H9 (cell line): ENCODE data around the gene ANO9. TPM values are rescaled to one million over a fixed set of nuclear protein-coding genes. Genes with fewer than 3 reads are reported as not detected.

Experiments
- DNase-seq: peaks from one replicate; pipeline ENCODE4 v3.0.0-alpha.2; 2017
- H2AFZ ChIP-seq: one replicate; pipeline ENCODE4 v1.6.1; 2013; ENCODE audit warnings: mild to moderate bottlenecking, low read length, control low read depth, moderate library complexity
- H2AK5ac ChIP-seq: 2 replicates; pipeline ENCODE4 v1.6.1; 2013; ENCODE audit warnings: low read length, control low read depth, mixed read lengths; ENCODE audit not compliant: insufficient read length
- H2BK120ac ChIP-seq: one replicate; pipeline ENCODE4 v1.6.1; 2013; ENCODE audit warnings: low read depth, mild to moderate bottlenecking, low read length, control low read depth, inconsistent platforms; ENCODE audit not compliant: poor library complexity, severe bottlenecking
- H2BK12ac ChIP-seq: 2 replicates; pipeline ENCODE4 v1.6.1; 2013; ENCODE audit warnings: low read length, control low read depth, mixed read lengths, low read depth; ENCODE audit not compliant: insufficient read length
- H2BK15ac ChIP-seq: 2 replicates; pipeline ENCODE4 v1.6.1; 2013; ENCODE audit warnings: low read depth, low read length, control low read depth
- H2BK20ac ChIP-seq: one replicate; pipeline ENCODE4 v1.6.1; 2013; ENCODE audit warnings: low read depth, mild to moderate bottlenecking, low read length, control low read depth, inconsistent platforms; ENCODE audit not compliant: poor library complexity, severe bottlenecking
- H2BK5ac ChIP-seq: 2 replicates; pipeline ENCODE4 v1.6.1; 2013; ENCODE audit warnings: low read length, control low read depth, mixed read lengths; ENCODE audit not compliant: insufficient read length
- H3K14ac ChIP-seq: 2 replicates; pipeline ENCODE4 v1.6.1; 2013; ENCODE audit warnings: low read length, control low read depth; ENCODE audit not compliant: insufficient read depth
- H3K18ac ChIP-seq: 2 replicates; pipeline ENCODE4 v1.6.1; 2013; ENCODE audit warnings: low read depth, mild to moderate bottlenecking, mixed read lengths, low read length, control low read depth; ENCODE audit not compliant: insufficient read length
- H3K23ac ChIP-seq: 2 replicates; pipeline ENCODE4 v1.6.1; 2013; ENCODE audit warnings: low read length, control low read depth, mixed read lengths, low read depth; ENCODE audit not compliant: insufficient read length
- H3K23me2 ChIP-seq: 2 replicates; pipeline ENCODE4 v1.6.1; 2013; ENCODE audit warnings: low read depth, mild to moderate bottlenecking, mixed read lengths, low read length, control low read depth; ENCODE audit not compliant: insufficient read length, poor library complexity, severe bottlenecking
- H3K27ac ChIP-seq: 2 replicates; pipeline ENCODE4 v1.5.1; 2013; ENCODE audit warnings: low read length, control low read depth, mixed read lengths, low read depth; ENCODE audit not compliant: insufficient read length
- H3K27me3 ChIP-seq: 2 replicates; pipeline ENCODE4 v1.6.1; 2013; ENCODE audit warnings: low read length, control low read depth, inconsistent platforms; ENCODE audit not compliant: insufficient read depth
- H3K4ac ChIP-seq: 2 replicates; pipeline ENCODE4 v1.6.1; 2013; ENCODE audit warnings: low read depth, mild to moderate bottlenecking, control low read depth, inconsistent platforms, low read length, moderate library complexity
- H3K4me1 ChIP-seq: 2 replicates; pipeline ENCODE4 v1.6.1; 2013; ENCODE audit warnings: low read length, control low read depth, inconsistent platforms; ENCODE audit not compliant: insufficient read depth
- H3K4me2 ChIP-seq: 2 replicates; pipeline ENCODE4 v1.6.1; 2013; ENCODE audit warnings: low read length, control low read depth, mixed read lengths; ENCODE audit not compliant: insufficient read length, insufficient read depth
- H3K56ac ChIP-seq: 2 replicates; pipeline ENCODE4 v1.6.1; 2013; ENCODE audit warnings: low read depth, mild to moderate bottlenecking, mixed read lengths, low read length, control low read depth; ENCODE audit not compliant: insufficient read length
- H3K79me1 ChIP-seq: 2 replicates; pipeline ENCODE4 v1.6.1; 2013; ENCODE audit warnings: low read depth, mild to moderate bottlenecking, moderate library complexity, low read length, control low read depth, inconsistent platforms; ENCODE audit not compliant: insufficient read depth, poor library complexity, severe bottlenecking
- H3K79me2 ChIP-seq: 2 replicates; pipeline ENCODE4 v1.6.1; 2013; ENCODE audit warnings: low read length, control low read depth, inconsistent platforms; ENCODE audit not compliant: insufficient read depth
- H3K9ac ChIP-seq: 2 replicates; pipeline ENCODE4 v1.6.1; 2013; ENCODE audit warnings: low read length, control low read depth, mixed read lengths; ENCODE audit not compliant: insufficient read length; ENCODE audit errors: extremely low read depth
- H3K9me3 ChIP-seq: one replicate; pipeline ENCODE4 v1.6.1; 2013; ENCODE audit warnings: low read depth, low read length, inconsistent platforms; ENCODE audit not compliant: control insufficient read depth
- H3T11ph ChIP-seq: one replicate; pipeline ENCODE4 v1.6.1; 2013; ENCODE audit warnings: mild to moderate bottlenecking, low read length, control low read depth, inconsistent platforms
- H4K20me1 ChIP-seq: one replicate; pipeline ENCODE4 v1.6.1; 2013; ENCODE audit not compliant: control insufficient read depth, insufficient read length, insufficient read depth
- H4K5ac ChIP-seq: 2 replicates; pipeline ENCODE4 v1.6.1; 2013; ENCODE audit warnings: low read depth, mild to moderate bottlenecking, mixed read lengths, low read length, control low read depth; ENCODE audit not compliant: insufficient read length
- H4K8ac ChIP-seq: replicated peaks from 2 replicates; pipeline ENCODE4 v1.6.1; 2013; ENCODE audit warnings: low read length, control low read depth, mixed read lengths, low read depth; ENCODE audit not compliant: insufficient read length
- H4K91ac ChIP-seq: 2 replicates; pipeline ENCODE4 v1.6.1; 2013; ENCODE audit warnings: low read depth, mild to moderate bottlenecking, moderate library complexity, mixed read lengths, low read length, control low read depth; ENCODE audit not compliant: insufficient read length
- H3K27ac Mint-ChIP-seq, 3 experiments: 2 replicates in 2 of 3; 3 replicates in 1 of 3; pipeline ENCODE4 v1.8.0; 2020 to 2021; ENCODE audit warnings: mixed read lengths in 3 of 3, mild to moderate bottlenecking in 1 of 3, moderate library complexity in 1 of 3
- H3K27me3 Mint-ChIP-seq: 2 replicates; pipeline ENCODE4 v1.8.0; 2021; ENCODE audit warnings: low read depth, mild to moderate bottlenecking, moderate library complexity, mixed read lengths
- H3K36me3 Mint-ChIP-seq, 3 experiments: 2 replicates in 2 of 3; 3 replicates in 1 of 3; pipeline ENCODE4 v1.8.0; 2020 to 2021; ENCODE audit warnings: low read depth in 3 of 3, mixed read lengths in 3 of 3; ENCODE audit not compliant: insufficient read depth in 1 of 3
- H3K4me1 Mint-ChIP-seq, 2 experiments: 2 replicates each; pipeline ENCODE4 v1.8.0; 2020; ENCODE audit warnings: mixed read lengths in 2 of 2
- H3K4me3 Mint-ChIP-seq, 2 experiments: 2 replicates in 1 of 2; 3 replicates in 1 of 2; pipeline ENCODE4 v1.8.0; 2020 to 2021; ENCODE audit warnings: mild to moderate bottlenecking in 2 of 2, mixed read lengths in 2 of 2, moderate library complexity in 1 of 2
- H3K9me3 Mint-ChIP-seq, 2 experiments: 2 replicates in 1 of 2; 3 replicates in 1 of 2; pipeline ENCODE4 v1.8.0; 2020; ENCODE audit warnings: mild to moderate bottlenecking in 2 of 2, mixed read lengths in 2 of 2, moderate library complexity in 1 of 2
- CTCF ChIP-seq: fragments of 200-600 bp; sonication (generic); conservative IDR thresholded peaks from 3 replicates; pipeline ENCODE4 v1.8.0; 2021; ENCODE audit warnings: antibody characterized with exemption, mild to moderate bottlenecking
- WGBS: extraction: QIAGEN DNeasy Blood & Tissue Kit; methylation state at CpG from one replicate; pipeline ENCODE4 v1.1.7; 2013; ENCODE audit warnings: missing lambda C conversion rate, low lambda C conversion rate, mixed read lengths; ENCODE audit not compliant: insufficient read length; ENCODE audit errors: extremely low coverage; 5-methylcytosine and 5-hydroxymethylcytosine counted together
- total RNA-seq: library from RNA; stranded (reverse); gene quantifications from 2 replicates; pipeline ENCODE4 v1.2.1, GENCODE V29; 2021

Gene ANO9
- total RNA-seq, 1 experiment from 2014 or later, result 13.1 TPM

GRCh38 chr11:473962-474785, 32.4 kb upstream of the ANO9 start:
- H3K36me3 Mint-ChIP-seq, result peaks cover 0 to 5% (median 4%) of the 10 kb centered on the region in 3 experiments; a peak in 4 of 7 replicates
- H3K27ac ChIP-seq, result no peak overlapping the region
- H2AK5ac ChIP-seq, result no peak overlapping the region
- no peak overlapping the region for H3K18ac ChIP-seq
- H4K91ac ChIP-seq, result no peak overlapping the region
- H3K9me3 Mint-ChIP-seq, result no peaks in the 10 kb centered on the region
- no peak overlapping the region for H3T11ph ChIP-seq
- no peak overlapping the region for H3K23ac ChIP-seq
- no peak overlapping the region for H4K5ac ChIP-seq
- H3K4me2 ChIP-seq, result no peak overlapping the region
- no peak overlapping the region for H3K14ac ChIP-seq
- no peak overlapping the region for H2BK12ac ChIP-seq
- H3K4me3 Mint-ChIP-seq, result no peak overlapping the region
- no peaks in the 10 kb centered on the region for H3K79me1 ChIP-seq
- no peak overlapping the region for H2AFZ ChIP-seq
- H3K23me2 ChIP-seq, result no peaks in the 10 kb centered on the region
- DNase-seq, result no peak
- no peak overlapping the region for H3K4ac ChIP-seq
- no peaks in the 10 kb centered on the region for H3K9me3 ChIP-seq
- no peak overlapping the region for H2BK5ac ChIP-seq
- H2BK20ac ChIP-seq, result no peak overlapping the region
- H3K27me3 ChIP-seq, result no peaks in the 10 kb centered on the region
- no peak overlapping the region for H4K8ac ChIP-seq
- no peaks in the 10 kb centered on the region; the same call in 1 of the 2 replicates for H3K79me2 ChIP-seq
- no peak overlapping the region for H2BK15ac ChIP-seq
- H2BK120ac ChIP-seq, result no peak overlapping the region
- H3K27me3 Mint-ChIP-seq, result no peaks in the 10 kb centered on the region
- H3K4me1 ChIP-seq, result peaks cover 2% of the 10 kb centered on the region; the same call in 1 of the 2 replicates
- WGBS, result no CpG with 5 or more reads among the region's 22 CpGs
- H4K20me1 ChIP-seq, result no peaks in the 10 kb centered on the region
- TF ChIP-seq CTCF, result no peak
- peak overlapping the region in 2 of 3 experiments; percentile 66 to 79; a peak in 3 of 7 replicates for H3K27ac Mint-ChIP-seq
- no peak overlapping the region for H3K9ac ChIP-seq
- peaks cover 11 to 24% of the 10 kb centered on the region in 2 experiments for H3K4me1 Mint-ChIP-seq
- no peak overlapping the region for H3K56ac ChIP-seq
